Suprapubic skin (tissue), 4 donors: Measurements from ENCODE around the gene CELSR1. TPM values are rescaled to one million over a fixed set of nuclear protein-coding genes. Genes with fewer than 3 reads are reported as not detected.

Source experiments
- DNase-seq, 2 donors: peaks; one replicate each; pipeline ENCODE4 v3.0.0-alpha.2; 2019; ENCODE audit warnings: low spot score in 2 of 2
- H3K27ac ChIP-seq: fragments of 200-600 bp; sonication (generic); one replicate; pipeline ENCODE4 v1.5.1; 2019
- H3K27me3 ChIP-seq: fragments of 200-600 bp; sonication (generic); one replicate; pipeline ENCODE4 v1.5.1; 2019
- H3K36me3 ChIP-seq: fragments of 200-600 bp; sonication (generic); one replicate; pipeline ENCODE4 v1.5.1; 2019
- H3K4me1 ChIP-seq: fragments of 200-600 bp; sonication (generic); one replicate; pipeline ENCODE4 v1.5.1; 2019
- H3K4me3 ChIP-seq: fragments of 200-600 bp; sonication (generic); one replicate; pipeline ENCODE4 v1.5.1; 2019; ENCODE audit warnings: mild to moderate bottlenecking
- H3K9me3 ChIP-seq: fragments of 200-600 bp; sonication (generic); one replicate; pipeline ENCODE4 v1.5.1; 2019
- CTCF ChIP-seq, 2 donors: fragments of 200-600 bp in 1 of 2; fragments of 450-650 bp in 1 of 2; sonication (generic) in 1 of 2; IDR thresholded peaks; one replicate each; pipeline ENCODE4 v1.5.1; 2016 to 2019; ENCODE audit warnings: antibody characterized with exemption in 2 of 2, mild to moderate bottlenecking in 1 of 2, moderate library complexity in 1 of 2
- EP300 ChIP-seq: sonication (generic); formaldehyde crosslinking; IDR thresholded peaks from one replicate; pipeline ENCODE4 v1.6.1; 2017; ENCODE audit warnings: antibody characterized with exemption
- POLR2A ChIP-seq, 2 donors: fragments of 450-650 bp; IDR thresholded peaks; one replicate each; pipeline ENCODE4 v1.6.1; 2017; ENCODE audit warnings: antibody characterized with exemption in 2 of 2, mild to moderate bottlenecking in 2 of 2, moderate library complexity in 2 of 2
- POLR2AphosphoS5 ChIP-seq, 3 donors: sonication (generic); formaldehyde crosslinking; IDR thresholded peaks; one replicate each; pipeline ENCODE4 v1.6.1; 2017; ENCODE audit warnings: antibody characterized with exemption in 3 of 3
- WGBS: methylation state at CpG from one replicate; pipeline ENCODE4 v1.1.5; 2018; 5-methylcytosine and 5-hydroxymethylcytosine counted together
- total RNA-seq, 4 donors: library from RNA; depleted of rRNA; stranded (reverse); fragments of >200 nt; gene quantifications; one replicate each; pipeline ENCODE4 v1.1.0, GENCODE V29; 2016

CELSR1 gene
- 100 to 1,000 TPM in 1 of 4 donors, 10 to 100 TPM in 3; 75.6 to 102 (median 77.5) TPM for total RNA-seq

GRCh38 chr22:46537225-46537945, at the start of gene CELSR1:
CELSR1 (minus strand) TSS chr22:46537620; CDS start chr22:46537170, 450 bp downstream.
- peak within 1 kb of the TSS; percentile 63 for H3K4me3 ChIP-seq
- H3K27me3 ChIP-seq: peaks cover 37% of the 10 kb centered on the region
- no peaks in the 10 kb centered on the region for H3K9me3 ChIP-seq
- no peaks in the 10 kb centered on the region for H3K36me3 ChIP-seq
- H3K27ac ChIP-seq: peak within 1 kb of the TSS; percentile 69
- DNase-seq: no peak
- 0% methylated on average over 1 of the region's 101 CpGs for WGBS
- peaks cover 42% of the 10 kb centered on the region for H3K4me1 ChIP-seq
- no peak for TF ChIP-seq CTCF (IDR thresholded peaks at IDR 0.05)

GRCh38 chr22:46587061-46587460, 49.6 kb upstream of the CELSR1 start:
- no peak for TF ChIP-seq POLR2AphosphoS5 (IDR thresholded peaks at IDR 0.05)
- no peak for TF ChIP-seq CTCF (IDR thresholded peaks at IDR 0.05)
- no peak for TF ChIP-seq POLR2A (IDR thresholded peaks at IDR 0.05)
- no peak for TF ChIP-seq EP300
- Histone ChIP-seq H3K4me1 (peaks cover 74% of the 10 kb centered on the region), H3K9me3 (no peaks in the 10 kb centered on the region), H3K27me3 (no peaks in the 10 kb centered on the region), H3K4me3 (no peak overlapping the region), H3K27ac (no peak overlapping the region), H3K36me3 (no peaks in the 10 kb centered on the region)
- DNase-seq: no peak
- 94% methylated on average over 7 of the region's 9 CpGs for WGBS

- H3K9me3 ChIP-seq: no peaks in the 10 kb centered on the region
- 90% methylated on average over 9 of the region's 12 CpGs for WGBS
- no peaks in the 10 kb centered on the region for H3K27me3 ChIP-seq
- TF ChIP-seq POLR2A (IDR thresholded peaks at IDR 0.05) (no peak), EP300 (no peak), CTCF (IDR thresholded peaks at IDR 0.05) (no peak), POLR2AphosphoS5 (IDR thresholded peaks at IDR 0.05) (no peak)
- H3K4me1 ChIP-seq: peaks cover 76% of the 10 kb centered on the region
- DNase-seq: no peak
- no peak overlapping the region for H3K4me3 ChIP-seq
- H3K36me3 ChIP-seq: no peaks in the 10 kb centered on the region
- no peak overlapping the region for H3K27ac ChIP-seq
Measured at GRCh38 chr22:46586531-46587011, 49.2 kb upstream of the CELSR1 start.

- DNase-seq: no peak
- no peaks in the 10 kb centered on the region for H3K27me3 ChIP-seq
- no peaks in the 10 kb centered on the region for H3K36me3 ChIP-seq
- no peaks in the 10 kb centered on the region for H3K9me3 ChIP-seq
- H3K27ac ChIP-seq: no peak overlapping the region
- WGBS: 90% methylated on average over 11 of the region's 12 CpGs
- peaks cover 77% of the 10 kb centered on the region for H3K4me1 ChIP-seq
- TF ChIP-seq POLR2A (IDR thresholded peaks at IDR 0.05): no peak
- TF ChIP-seq POLR2AphosphoS5 (IDR thresholded peaks at IDR 0.05): no peak
- no peak for TF ChIP-seq CTCF (IDR thresholded peaks at IDR 0.05)
- TF ChIP-seq EP300: no peak
- H3K4me3 ChIP-seq: no peak overlapping the region
Measured at GRCh38 chr22:46586123-46586519, 48.7 kb upstream of the CELSR1 start.

- Histone ChIP-seq H3K9me3 (no peaks in the 10 kb centered on the region), H3K27me3 (no peaks in the 10 kb centered on the region), H3K36me3 (no peaks in the 10 kb centered on the region), H3K27ac (no peak overlapping the region), H3K4me3 (no peak overlapping the region), H3K4me1 (peaks cover 81% of the 10 kb centered on the region)
- no peak for TF ChIP-seq POLR2AphosphoS5 (IDR thresholded peaks at IDR 0.05)
- no peak for TF ChIP-seq CTCF (IDR thresholded peaks at IDR 0.05)
- TF ChIP-seq POLR2A (IDR thresholded peaks at IDR 0.05): no peak
- TF ChIP-seq EP300: no peak
- WGBS: 93% methylated on average over 18 of the region's 19 CpGs
- no peak for DNase-seq
Measured at GRCh38 chr22:46585340-46586122, 48.1 kb upstream of the CELSR1 start.
